Prostate gland (tissue), 2 donors: ENCODE results near the gene GNG8.

ENCODE experiments used
- POLR2A ChIP-seq: fragments of 450-650 bp; IDR thresholded peaks from one replicate; pipeline ENCODE4 v1.6.1; 2016; ENCODE audit warnings: antibody characterized with exemption, mild to moderate bottlenecking
- POLR2AphosphoS5 ChIP-seq: sonication (generic); formaldehyde crosslinking; IDR thresholded peaks from one replicate; pipeline ENCODE4 v1.6.1; 2017; ENCODE audit warnings: antibody characterized with exemption
- TF ChIP-seq, protein P1 (sequence below), 4 experiments: fragments of 200-600 bp in 2 of 4; fragments of 450-650 bp in 2 of 4; sonication (generic) in 2 of 4; IDR thresholded peaks; 1 replicate in 3 of 4; 2 replicates in 1 of 4; pipeline ENCODE4 v1.5.1; 2016 to 2019; ENCODE audit warnings: antibody characterized with exemption in 4 of 4, mild to moderate bottlenecking in 2 of 4, moderate library complexity in 2 of 4

GRCh38 chr19:46665072-46665471 lies 29.1 kb upstream of the GNG8 start:
- TF ChIP-seq, protein P1, sequence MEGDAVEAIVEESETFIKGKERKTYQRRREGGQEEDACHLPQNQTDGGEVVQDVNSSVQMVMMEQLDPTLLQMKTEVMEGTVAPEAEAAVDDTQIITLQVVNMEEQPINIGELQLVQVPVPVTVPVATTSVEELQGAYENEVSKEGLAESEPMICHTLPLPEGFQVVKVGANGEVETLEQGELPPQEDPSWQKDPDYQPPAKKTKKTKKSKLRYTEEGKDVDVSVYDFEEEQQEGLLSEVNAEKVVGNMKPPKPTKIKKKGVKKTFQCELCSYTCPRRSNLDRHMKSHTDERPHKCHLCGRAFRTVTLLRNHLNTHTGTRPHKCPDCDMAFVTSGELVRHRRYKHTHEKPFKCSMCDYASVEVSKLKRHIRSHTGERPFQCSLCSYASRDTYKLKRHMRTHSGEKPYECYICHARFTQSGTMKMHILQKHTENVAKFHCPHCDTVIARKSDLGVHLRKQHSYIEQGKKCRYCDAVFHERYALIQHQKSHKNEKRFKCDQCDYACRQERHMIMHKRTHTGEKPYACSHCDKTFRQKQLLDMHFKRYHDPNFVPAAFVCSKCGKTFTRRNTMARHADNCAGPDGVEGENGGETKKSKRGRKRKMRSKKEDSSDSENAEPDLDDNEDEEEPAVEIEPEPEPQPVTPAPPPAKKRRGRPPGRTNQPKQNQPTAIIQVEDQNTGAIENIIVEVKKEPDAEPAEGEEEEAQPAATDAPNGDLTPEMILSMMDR (IDR thresholded peaks at IDR 0.05), result no peak
- no peak for TF ChIP-seq POLR2AphosphoS5
- no peak for TF ChIP-seq POLR2A
